OCI-M2 (cell line): ENCODE measurements around the gene GUCY2F.

Experiments used
- DNase-seq: peaks from one replicate; lab custom pipeline; 2025; ENCODE audit not compliant: unreplicated experiment; lab: John Stamatoyannopoulos, UW

GUCY2F gene

DNA sequence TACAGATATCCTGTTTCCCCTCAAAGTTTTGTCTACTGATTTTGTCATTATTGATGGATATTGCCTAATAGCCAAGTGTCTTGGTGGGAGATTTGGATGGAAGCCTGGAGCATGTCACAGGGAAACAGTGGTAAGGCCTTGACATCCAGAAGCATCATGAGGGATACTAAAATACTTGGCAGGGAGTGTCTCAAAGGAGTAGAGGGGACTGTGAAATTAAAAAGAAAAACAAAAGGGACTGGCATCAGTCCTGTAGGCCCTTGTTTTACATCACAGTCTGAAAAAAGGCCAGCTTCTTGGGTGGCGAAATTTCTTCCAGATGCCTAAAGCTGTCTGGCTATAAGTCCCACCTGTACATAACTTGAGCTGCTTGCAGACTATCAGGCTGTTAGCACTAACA lies 83.8 kb downstream of the GUCY2F start:
- DNase-seq, result no peak

DNA sequence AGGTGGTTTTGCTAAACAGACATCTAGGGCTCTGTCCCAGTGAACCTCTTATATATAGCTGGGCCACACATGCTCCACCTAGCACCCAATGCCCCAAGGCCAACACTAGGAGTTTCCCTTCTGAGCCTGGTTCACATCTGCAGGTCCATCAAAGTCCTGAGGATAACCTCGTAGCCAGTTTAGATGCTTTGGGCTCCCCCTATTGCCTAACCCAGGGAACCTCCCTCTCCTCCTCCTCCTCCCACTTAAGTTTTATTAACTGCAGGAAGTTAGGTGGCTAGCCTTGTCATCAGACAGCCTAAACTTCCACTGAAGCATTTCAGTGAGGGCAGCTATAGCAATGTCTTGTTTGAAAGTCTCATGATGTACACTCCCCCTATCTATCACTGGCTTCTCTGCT lies 88.0 kb downstream of the GUCY2F start:
- no peak for DNase-seq

DNA sequence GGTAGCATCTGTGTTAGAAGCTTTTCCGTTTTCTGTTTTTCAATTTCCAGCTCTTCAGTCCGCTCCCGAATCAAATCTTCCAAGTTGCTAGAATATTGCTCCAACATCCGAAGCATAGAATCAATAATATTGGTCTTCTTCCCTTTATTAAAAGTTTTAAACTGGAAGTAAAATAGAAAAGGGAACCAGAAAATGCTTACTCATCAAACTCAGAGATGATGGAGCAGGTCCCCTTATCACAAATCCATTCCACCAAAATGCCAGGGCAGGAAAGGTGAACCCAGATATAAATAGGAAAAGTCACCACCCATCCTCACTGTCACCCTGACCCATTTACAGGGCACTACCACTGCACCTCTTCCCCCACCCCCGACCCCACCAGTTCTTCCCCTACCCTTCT lies 89.0 kb downstream of the GUCY2F start:
- DNase-seq, result no peak

DNA sequence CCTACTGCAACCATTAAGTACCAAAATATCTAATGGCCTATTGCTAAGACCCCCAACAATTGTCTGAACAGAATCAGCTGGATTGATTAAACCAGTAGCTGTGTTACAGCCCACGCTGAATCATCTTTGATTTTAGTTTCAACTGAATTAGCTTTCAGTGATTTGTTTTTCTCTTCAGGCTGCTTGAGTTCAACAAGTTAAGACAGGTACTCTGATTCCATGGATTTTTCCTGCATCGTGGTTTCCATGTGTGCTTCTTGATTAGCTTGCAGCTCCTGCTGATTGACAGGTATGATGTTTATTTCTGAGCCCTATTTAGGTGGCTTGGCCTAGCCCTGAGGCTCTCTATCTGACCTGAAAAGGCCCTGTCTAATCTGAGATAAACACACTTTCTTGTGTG lies 91.3 kb downstream of the GUCY2F start:
- DNase-seq, result no peak

DNA sequence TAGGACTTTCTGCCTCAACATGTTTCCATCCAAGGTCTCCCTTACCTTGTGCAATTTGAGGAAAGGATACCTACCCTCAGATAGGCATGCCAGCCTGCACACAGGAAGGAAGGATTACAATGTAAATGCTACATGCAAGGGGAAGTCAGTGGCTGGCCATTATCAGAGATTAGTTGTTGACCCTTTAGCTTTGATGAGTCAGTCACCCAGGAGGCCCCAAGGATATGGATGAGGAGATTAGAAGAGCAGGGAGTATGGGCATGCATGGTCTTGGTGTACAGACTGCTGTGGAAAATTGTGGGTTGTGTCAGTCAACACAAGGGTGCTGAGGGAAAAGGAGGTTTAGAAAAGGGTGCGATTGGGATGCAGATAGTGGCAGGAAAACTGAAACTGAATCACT lies 92.0 kb downstream of the GUCY2F start:
- DNase-seq, result no peak

DNA sequence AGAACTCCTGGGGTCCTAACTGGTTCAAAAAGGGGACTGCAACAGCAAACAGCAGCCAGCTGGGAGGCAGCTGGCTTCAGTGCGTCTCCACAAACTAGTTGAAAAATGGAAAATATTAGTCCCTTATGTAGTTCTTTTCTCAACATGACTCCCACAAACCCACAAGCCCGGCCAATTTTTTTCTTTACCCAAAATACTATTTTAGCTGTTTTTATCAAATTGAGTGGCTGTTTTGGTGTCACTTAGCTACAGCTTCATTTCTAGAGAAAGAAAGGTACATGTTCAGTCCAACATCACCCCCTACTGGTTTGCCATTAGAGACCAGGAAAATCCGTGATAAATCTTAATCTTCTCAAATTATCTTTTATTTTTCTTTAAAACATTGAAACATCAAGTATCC lies 97.2 kb downstream of the GUCY2F start:
- no peak for DNase-seq

DNA sequence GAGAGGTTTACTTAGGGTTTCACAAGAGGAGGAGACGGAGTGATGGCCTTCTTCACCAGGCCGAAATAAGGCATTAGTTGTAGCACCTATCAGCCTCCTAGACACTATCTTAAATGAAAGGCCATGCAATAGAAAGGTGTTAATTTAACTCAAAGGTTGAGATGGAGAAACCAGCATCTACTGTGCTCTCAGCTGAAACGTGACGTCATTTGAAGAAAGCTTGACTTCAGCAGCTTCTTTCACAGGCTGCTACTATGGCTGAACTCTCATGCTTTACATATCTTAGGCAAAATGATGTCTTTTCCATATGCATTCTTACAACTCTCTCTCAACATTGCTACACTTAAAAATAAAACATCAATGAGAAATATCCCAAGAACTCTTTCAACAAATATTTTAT lies 99.6 kb downstream of the GUCY2F start:
- no peak for DNase-seq

DNA sequence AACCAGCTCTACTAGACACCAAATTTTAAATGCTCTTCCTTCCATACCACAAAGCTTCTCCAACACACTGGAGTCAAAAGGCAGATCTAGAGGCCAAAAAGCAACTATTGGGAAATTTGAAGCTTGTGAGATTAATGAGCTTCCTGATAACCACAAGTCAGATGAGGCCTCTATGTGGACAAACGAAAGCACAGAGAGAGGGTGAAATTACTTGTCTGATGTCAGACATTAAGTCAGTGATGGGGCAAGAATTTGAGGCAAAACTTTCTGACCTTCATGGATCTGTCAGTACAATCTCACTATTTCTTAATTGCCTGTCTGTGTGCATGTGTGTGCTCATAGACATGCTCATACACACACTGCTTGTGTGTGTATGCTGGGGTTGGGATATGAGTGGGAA lies 103.6 kb downstream of the GUCY2F start:
- no peak for DNase-seq

DNA sequence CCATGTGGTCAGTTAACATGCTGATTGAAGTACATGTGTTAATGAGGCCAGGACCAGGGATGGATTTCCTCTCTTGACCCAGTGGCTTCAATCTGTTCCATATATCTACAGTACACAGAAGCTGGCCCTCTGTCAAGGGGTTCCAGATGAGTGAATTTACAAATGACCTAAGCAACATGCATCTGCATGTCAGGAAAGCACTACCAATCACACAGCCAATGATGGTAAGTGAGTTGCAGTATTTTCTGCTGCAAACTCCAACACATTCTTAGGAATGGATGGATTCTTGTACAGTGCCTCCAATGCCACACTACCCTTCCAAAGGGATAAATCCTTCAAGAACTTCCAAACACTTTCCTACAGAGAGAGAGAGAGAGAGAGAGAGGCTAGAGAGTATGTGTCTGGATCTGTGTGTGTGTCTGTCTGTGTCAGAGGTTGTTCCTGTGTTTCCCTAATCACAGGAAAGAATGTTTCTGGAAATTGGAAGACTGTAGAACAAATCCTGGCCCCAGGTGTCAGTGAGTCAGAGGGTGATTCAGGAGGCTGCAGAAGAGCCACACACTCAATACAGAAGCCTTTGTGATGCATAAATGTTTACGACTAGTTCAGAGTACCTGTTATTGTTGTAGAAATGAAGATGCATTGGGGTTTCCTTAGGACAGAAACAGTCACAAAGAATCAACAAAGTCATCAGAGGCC lies 107.5 kb downstream of the GUCY2F start:
- DNase-seq, result no peak

DNA sequence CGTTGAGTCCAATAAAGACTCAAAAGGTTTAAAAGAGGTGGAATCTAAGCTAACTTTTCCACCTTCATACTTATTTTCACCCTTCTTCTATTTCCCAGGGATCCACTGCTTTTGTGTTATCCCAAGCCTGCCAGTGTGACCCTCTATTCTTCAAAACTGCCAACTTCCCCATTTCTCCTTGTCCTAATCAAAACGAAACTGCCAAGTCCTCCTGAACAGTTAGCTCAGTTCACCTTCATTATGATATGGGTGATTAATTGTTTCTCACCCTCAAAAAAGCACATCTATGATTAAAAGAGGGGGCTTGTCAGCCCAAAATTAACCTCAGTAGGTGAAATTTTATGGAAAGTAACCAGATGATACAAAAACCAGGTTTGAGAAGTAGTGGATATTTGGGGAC lies 108.4 kb downstream of the GUCY2F start:
- DNase-seq, result no peak

DNA sequence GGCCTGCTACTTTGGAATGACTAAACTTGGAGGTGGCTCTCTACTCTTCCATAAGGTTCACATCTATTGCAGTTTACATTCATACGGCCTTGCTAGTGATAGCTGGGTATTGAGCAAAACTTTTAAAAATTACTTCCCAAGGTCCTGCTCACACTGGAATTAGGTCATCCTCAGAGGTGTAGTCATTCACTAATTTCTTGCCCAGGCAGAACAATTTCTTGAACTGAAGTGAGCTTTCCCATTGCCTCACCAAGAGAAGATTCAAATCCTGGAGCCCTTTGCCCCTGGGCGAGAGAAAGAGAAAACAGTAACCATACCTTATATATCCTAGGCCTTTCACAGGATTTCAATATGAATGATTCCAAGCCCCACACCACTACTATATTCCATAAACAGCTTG lies 109.2 kb downstream of the GUCY2F start:
- DNase-seq, result no peak

DNA sequence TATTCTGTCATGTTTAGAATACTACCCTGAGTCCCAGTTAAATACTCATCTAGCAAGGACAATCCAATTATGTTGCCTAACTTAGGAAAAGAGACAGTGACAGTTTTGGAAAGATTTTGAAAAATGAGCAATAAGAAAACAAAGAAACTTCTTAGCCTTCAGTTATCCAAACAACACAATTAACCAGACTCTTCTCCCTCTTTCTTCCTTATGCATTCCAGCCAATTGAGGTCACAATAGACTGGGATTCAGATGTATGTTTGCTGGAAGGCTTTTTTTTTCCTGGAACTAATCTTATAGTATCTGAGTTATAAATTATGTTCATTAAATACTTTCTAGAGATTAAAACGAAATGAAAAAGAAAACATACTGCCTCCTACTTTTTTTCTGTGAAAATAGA lies 109.6 kb downstream of the GUCY2F start:
- DNase-seq, result no peak

DNA sequence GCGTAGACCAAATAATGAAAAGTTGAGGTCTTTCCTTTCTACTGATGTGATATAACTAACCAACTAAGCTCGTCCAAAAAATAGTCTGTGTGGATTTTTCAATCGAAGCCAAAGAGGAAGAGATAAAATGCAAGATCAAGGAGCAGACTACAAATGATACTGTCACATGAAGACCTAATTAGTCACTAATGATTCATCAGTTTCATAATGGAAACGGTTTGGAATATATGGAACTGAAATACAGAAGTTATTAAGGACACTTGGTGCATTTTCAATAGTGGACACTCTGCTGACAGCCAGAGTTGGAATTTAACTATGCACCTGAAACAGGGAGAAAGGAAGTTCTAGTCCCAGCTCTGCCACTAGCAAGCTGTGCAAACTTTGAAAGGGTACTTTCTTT lies 119.8 kb downstream of the GUCY2F start:
- no peak for DNase-seq

DNA sequence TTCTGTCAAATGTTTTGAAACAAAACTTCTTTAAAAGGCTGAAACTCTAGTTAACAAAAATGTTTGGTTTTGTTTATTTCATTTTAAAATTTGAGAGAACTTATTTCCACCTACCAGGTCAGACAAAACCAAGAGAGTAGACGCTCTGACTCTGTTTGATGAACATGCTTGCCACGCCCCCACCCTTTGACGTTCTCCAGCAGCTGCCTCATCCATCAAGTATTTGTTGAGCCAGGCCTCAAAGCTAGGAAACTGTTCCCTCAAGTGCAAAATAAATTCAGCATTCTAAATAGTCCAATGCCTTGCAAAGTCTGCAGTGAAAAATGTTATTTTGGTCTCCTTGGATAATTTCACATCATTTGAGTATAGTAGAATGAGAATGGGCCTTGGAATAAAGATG lies 121.6 kb downstream of the GUCY2F start:
- no peak for DNase-seq

DNA sequence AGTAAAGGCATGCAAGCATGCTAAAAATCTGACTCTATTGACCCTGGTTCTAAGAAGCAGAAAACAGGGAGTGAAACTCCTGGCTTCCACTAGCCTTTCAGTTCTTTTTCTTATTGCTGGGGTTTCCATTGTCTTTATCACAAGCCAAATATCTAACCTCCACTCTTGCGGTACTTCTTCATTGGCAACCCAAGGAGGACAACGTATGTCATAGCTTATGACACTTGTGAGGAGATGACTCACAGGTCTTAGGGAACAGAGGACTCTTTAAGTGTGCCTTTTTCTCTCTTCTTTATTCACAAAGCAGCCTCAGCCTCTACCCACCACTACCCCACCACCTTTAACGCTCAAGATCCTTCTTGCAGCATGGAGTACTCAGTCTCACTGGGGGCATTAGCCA lies 124.2 kb downstream of the GUCY2F start:
- no peak for DNase-seq

DNA sequence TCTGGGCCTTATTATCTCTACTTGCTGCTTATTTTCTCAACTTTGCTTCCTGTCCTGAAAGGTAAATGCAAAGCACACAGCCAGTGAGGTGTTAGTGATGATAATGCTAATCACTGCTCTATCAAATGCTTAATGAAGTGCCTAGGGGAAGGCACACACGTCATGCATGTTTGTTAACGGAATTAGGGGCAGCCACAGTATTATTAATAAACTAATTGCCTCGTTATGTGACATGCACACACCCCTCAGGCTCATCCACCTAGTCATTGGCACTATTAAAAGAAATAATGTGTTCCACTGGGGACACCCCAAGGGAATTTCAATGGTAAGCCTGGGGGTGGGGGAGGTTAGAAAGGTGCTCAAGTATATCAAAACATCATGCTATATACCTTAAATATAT lies 125.2 kb downstream of the GUCY2F start:
- DNase-seq, result no peak

DNA sequence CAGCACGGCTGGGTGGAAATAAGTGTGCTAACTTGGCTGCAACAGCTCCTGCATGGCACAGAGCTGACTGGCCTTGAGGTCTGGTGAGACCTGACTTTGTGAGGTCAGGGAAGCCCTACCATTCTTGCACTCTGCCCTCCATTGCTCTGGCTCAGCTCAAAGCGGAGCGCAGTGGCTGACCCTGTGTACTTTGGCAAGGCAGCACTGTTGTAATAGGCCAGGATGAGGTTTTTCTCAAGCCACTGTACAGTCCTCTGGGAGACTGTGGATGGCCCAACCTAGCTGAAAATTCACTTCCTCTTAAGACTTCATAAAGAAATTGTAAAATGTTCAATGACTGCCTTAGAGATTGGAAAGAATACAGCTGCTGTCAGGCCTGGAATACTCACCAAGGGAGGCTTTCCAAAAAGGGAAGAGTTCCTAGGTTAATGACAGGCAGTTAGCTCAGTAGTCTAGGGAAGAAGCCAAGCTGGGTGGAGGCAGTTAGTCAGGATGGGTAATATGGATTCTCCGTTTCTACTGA lies 129.8 kb downstream of the GUCY2F start:
- no peak for DNase-seq

DNA sequence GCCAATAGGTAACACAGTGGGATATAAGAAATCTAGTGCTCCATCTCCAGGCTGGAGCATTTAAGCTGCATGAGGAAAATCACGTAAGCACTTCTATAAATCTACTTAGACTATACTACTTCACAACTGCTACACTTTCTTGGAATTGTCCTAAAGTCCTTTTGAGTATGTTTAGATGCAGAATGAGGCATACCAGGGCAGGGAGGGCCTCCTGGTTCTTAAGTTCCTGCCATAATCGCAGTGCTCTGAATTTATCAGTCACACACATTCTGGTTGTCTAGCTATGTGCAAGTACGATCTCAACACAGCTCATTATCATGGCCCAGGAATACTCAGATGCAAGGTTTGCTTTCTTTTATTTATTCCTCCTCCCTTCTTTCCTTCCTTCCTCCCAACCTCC lies 130.3 kb downstream of the GUCY2F start:
- DNase-seq, result no peak

DNA sequence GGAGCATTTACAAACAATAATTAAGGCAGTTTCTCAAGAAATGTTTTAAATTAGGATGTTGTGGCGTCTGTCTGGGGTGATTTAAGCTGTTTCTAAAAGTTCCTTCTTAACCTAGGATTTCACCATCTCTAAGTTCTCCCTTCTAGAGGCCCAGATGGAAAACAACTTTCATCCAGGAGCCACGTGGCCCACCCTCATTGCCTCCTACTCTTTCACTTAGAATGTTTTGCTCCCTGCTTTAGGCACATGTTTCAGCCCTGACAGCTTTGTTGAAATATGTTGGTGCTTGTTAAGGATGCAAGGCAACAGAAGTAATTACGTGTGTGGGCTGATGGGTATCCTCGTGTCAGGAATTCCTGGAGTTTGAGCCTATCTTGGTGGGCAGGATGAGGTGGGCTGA lies 131.3 kb downstream of the GUCY2F start:
- no peak for DNase-seq

DNA sequence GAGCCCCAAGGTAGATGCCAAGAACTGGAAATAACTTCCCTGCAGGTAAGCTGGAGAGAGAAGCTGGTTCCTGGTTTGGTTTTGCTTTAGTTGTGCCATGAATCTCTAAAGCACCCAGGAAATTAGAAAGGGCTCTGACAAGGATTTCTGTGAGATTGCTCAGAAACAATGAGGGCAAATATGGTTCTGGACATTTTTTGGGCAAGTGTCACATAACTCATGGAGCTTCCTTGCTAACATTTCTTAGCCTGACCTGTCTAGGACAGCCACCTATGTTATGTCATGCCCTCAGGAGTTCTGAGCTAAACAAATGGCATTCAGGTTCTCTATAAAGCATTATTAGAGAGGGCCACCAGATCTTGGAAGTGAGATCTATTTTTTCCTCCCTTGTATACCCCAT lies 131.8 kb downstream of the GUCY2F start:
- DNase-seq, result no peak

DNA sequence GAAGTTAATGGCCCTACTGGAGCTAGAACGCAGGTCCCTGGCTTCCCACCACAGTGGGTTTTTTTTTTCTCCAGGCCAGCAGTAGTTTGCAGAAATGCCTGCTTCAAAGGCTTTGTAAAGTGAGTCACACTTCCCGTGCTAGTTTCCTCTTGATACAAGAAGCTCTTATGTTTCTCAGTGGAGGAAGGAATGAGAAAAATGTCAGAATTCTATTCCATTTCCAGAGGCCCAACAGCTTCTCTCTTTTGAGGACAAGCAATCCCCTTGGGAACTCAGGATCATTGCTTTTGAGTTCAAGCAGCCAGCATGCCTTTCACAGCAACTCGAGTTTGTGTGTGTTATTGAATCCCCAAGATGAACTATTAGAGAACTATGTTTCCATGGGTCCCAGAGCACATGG lies 134.3 kb downstream of the GUCY2F start:
- DNase-seq, result no peak

DNA sequence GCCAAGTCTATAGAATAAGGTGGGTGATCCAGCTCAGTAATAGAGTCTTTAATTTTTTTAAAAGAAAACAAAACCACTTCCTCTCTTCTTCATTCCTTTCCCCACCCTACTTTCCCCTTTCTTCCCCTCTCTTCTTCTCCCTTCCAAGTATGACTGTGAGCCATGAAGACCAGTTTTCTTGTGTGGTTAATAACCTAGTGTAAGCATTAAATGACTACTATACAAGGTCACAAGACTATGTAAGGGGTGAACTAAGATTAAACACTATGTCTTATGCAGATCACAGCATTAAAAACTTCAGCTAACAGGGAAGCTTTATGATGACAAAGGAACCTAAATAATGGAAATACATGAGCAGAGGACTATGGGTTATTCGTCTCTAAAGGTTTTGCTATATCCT lies 135.4 kb downstream of the GUCY2F start:
- no peak for DNase-seq

DNA sequence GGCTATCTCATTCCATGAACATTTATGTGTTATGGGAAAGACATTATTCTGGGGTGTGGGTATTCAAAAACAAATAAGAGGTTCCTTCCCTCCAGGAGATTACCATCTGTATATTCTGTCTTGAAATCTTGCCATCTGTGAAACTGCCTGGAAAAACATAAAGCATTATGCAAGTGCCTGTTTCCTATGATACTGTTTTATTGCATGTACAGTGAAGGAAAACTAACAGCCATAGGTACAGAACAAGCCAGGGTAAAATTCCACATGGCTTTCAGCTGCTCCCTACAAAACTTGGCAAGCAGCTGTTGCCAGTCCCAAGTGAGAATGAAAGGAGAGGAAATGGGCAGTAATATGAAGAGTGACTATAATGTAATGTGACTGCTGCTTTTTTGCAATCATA lies 136.0 kb downstream of the GUCY2F start:
- no peak for DNase-seq
